K562 (cell line): ENCODE results near the gene PAPOLB. TPM values are rescaled to one million over a fixed set of nuclear protein-coding genes. Genes with fewer than 3 reads are reported as not detected.

Experiments
- ATAC-seq: fragments of 200-7000 bp; cut with Tn5 transposase; 3 replicates; pipeline ENCODE4 v1.9.1; 2020; ENCODE audit warnings: moderate library complexity
- BruUV-seq: library from RNA; stranded (reverse); fragments of 400-500 nt; replicated peaks from 2 replicates; lab custom pipeline; 2021; lab: Mats Ljungman, UMichigan
- CTCF ChIA-PET: fragments of 300-600 bp; formaldehyde crosslinking; extraction: SDS; loops from one replicate; lab custom pipeline; 2021; ENCODE audit warnings: low intra/inter-chr PET ratio; lab: Yijun Ruan, JAX
- POLR2A ChIA-PET: fragments of 300-600, 350-650 bp; sonication (Branson Sonifier 250); formaldehyde crosslinking; extraction: SDS; loops from one replicate; lab custom pipeline; 2021; ENCODE audit warnings: antibody characterized with exemption, inconsistent platforms; lab: Yijun Ruan, JAX
- DNase-seq, 4 experiments: peaks; one replicate each; pipeline versions ENCODE4 v3.0.0 to v3.0.0-alpha.2; 2011 to 2018; ENCODE audit warnings: low spot score in 3 of 4, mixed read lengths in 3 of 4; ENCODE audit errors: extremely low read depth in 1 of 4
- FAIRE-seq: peaks from 2 replicates; lab custom pipeline; 2011; peaks lifted over from hg19 to GRCh38; lab: Jason Lieb, UNC
- H2AFZ ChIP-seq: 2 replicates; pipeline ENCODE4 v1.6.0; 2011; ENCODE audit warnings: low read depth, low read length, control low read depth, inconsistent platforms
- H3K27ac ChIP-seq: fragments of 200-600 bp; 3 replicates; pipeline ENCODE4 v1.8.0; 2011; ENCODE audit warnings: low read depth, mild to moderate bottlenecking, control low read depth, inconsistent platforms, low read length, moderate library complexity, mixed read lengths; ENCODE audit errors: extremely low read depth
- H3K27me3 ChIP-seq, 2 experiments: fragments of 300-600 bp in 1 of 2; 2 replicates in 1 of 2; 3 replicates in 1 of 2; pipeline versions ENCODE4 v1.6.0 to v1.8.0; 2011; ENCODE audit warnings: inconsistent platforms in 2 of 2, low read length in 2 of 2, mild to moderate bottlenecking in 1 of 2, mixed read lengths in 1 of 2, moderate library complexity in 1 of 2; ENCODE audit not compliant: control insufficient read depth in 2 of 2, insufficient read depth in 2 of 2
- H3K36me3 ChIP-seq: fragments of 300-600 bp; 3 replicates; pipeline ENCODE4 v1.8.0; 2011; ENCODE audit warnings: mild to moderate bottlenecking, low read length, inconsistent platforms; ENCODE audit not compliant: control insufficient read depth, insufficient read depth
- H3K4me1 ChIP-seq, 2 experiments: fragments of 200-600 bp in 1 of 2; replicated peaks in 1 of 2; 2 replicates in 1 of 2; 3 replicates in 1 of 2; pipeline versions ENCODE4 v1.5.1 to v1.8.0; 2011; ENCODE audit warnings: inconsistent platforms in 2 of 2, low read length in 2 of 2, mild to moderate bottlenecking in 1 of 2, mixed read lengths in 1 of 2, moderate library complexity in 1 of 2; ENCODE audit not compliant: control insufficient read depth in 2 of 2, insufficient read depth in 2 of 2
- H3K4me2 ChIP-seq: 2 replicates; pipeline ENCODE4 v1.6.1; 2011; ENCODE audit warnings: low read length, control low read depth, inconsistent platforms, mixed read lengths; ENCODE audit not compliant: insufficient read depth
- H3K4me3 ChIP-seq: fragments of 200-600 bp; sonication (generic), shearing (Covaris generic); 2 replicates; pipeline ENCODE4 v1.5.1; 2016; ENCODE audit warnings: control low read depth, inconsistent platforms
- H3K79me2 ChIP-seq: fragments of 200-600 bp; 3 replicates; pipeline ENCODE4 v1.8.0; 2011; ENCODE audit warnings: low read length, inconsistent platforms; ENCODE audit not compliant: control insufficient read depth, insufficient read depth
- H3K9ac ChIP-seq, 2 experiments: 2 replicates each; pipeline versions ENCODE4 v1.6.0 to v1.6.1; 2011; ENCODE audit warnings: low read depth in 2 of 2, low read length in 2 of 2, control low read depth in 1 of 2, inconsistent platforms in 1 of 2, mild to moderate bottlenecking in 1 of 2, mixed read lengths in 1 of 2; ENCODE audit not compliant: insufficient read depth in 1 of 2
- H3K9me1 ChIP-seq: one replicate; pipeline ENCODE4 v1.6.0; 2011; ENCODE audit warnings: inconsistent platforms, mild to moderate bottlenecking, low read length, moderate library complexity; ENCODE audit not compliant: control insufficient read depth, insufficient read depth
- H3K9me3 ChIP-seq: replicated peaks from 2 replicates; pipeline ENCODE4 v1.5.1; 2011; ENCODE audit warnings: low read depth, low read length, inconsistent platforms; ENCODE audit not compliant: control insufficient read depth, insufficient read depth
- H4K20me1 ChIP-seq: replicated peaks from 2 replicates; pipeline ENCODE4 v1.6.1; 2011; ENCODE audit warnings: low read length, inconsistent platforms, mixed read lengths; ENCODE audit not compliant: control insufficient read depth, insufficient read depth
- CBX8 ChIP-seq: fragments of 200-600 bp; sonication (generic); IDR thresholded peaks from 2 replicates; pipeline ENCODE4 v1.6.1; 2012; ENCODE audit warnings: borderline replicate concordance, mixed run types, low read depth, mild to moderate bottlenecking, moderate library complexity, mixed read lengths, low read length, control low read depth, inconsistent platforms; ENCODE audit not compliant: poor library complexity, severe bottlenecking; ENCODE audit errors: extremely low read depth
- CXXC5 ChIP-seq: fragments of 250-450 bp; sonication (Bioruptor Pico); IDR thresholded peaks from 2 replicates; pipeline ENCODE4 v1.8.0; 2022; ENCODE audit warnings: inconsistent platforms, mild to moderate bottlenecking, moderate library complexity
- DEAF1 ChIP-seq: fragments of 450-650 bp; formaldehyde crosslinking; IDR thresholded peaks from 2 replicates; pipeline ENCODE4 v1.4.0; 2020; ENCODE audit warnings: mild to moderate bottlenecking, moderate library complexity
- HMG20B ChIP-seq: fragments of 250-450 bp; sonication (Bioruptor Pico); IDR thresholded peaks from 2 replicates; pipeline ENCODE4 v1.5.0; 2021; ENCODE audit warnings: mild to moderate bottlenecking
- KHSRP ChIP-seq: fragments of 450-650 bp; IDR thresholded peaks from 2 replicates; pipeline ENCODE4 v1.6.1; 2017
- POLR2B ChIP-seq: fragments of 450-650 bp; IDR thresholded peaks from 2 replicates; pipeline ENCODE4 v1.6.1; 2018; ENCODE audit warnings: low read depth; ENCODE audit not compliant: partially characterized antibody
- SPI1 ChIP-seq: IDR thresholded peaks from 2 replicates; pipeline ENCODE4 v1.6.1; 2011; ENCODE audit warnings: low read depth, low read length, control low read depth, borderline replicate concordance
- ZNF175 ChIP-seq: fragments of 200-800 bp; sonication (Bioruptor generic); IDR thresholded peaks from 2 replicates; pipeline ENCODE4 v1.6.1; 2016; ENCODE audit warnings: low read depth, mild to moderate bottlenecking, missing genetic modification characterization, missing compliant biosample characterization
- ZNF583 ChIP-seq: fragments of 250-450 bp; sonication (Bioruptor Pico); IDR thresholded peaks from 2 replicates; pipeline ENCODE4 v1.4.0; 2020
- WGBS: fragments of 100-300 bp; shearing (Covaris generic); methylation state at CpG from one replicate; pipeline ENCODE4 v1.1.6; 2016; ENCODE audit warnings: low coverage, mixed read lengths; ENCODE audit not compliant: insufficient coverage; ENCODE audit errors: missing lambda C conversion rate; 5-methylcytosine and 5-hydroxymethylcytosine counted together
- in situ Hi-C: fragments of 300-500 bp; cut with MboI; formaldehyde crosslinking; loops from 4 replicates; pipeline ENCODE4 v1.15.0; 2018; ENCODE audit warnings: inconsistent platforms, mixed read lengths
- intact Hi-C: fragments of 100-400 bp; cut with micrococcal nuclease; formaldehyde crosslinking; loops from 2 replicates; pipeline ENCODE4 v1.14.2; 2022
- polyA plus RNA-seq, 8 experiments: library from polyadenylated mRNA; depleted of rRNA in 4 of 8; stranded (reverse) in 5 of 8; unstranded in 3 of 8; fragments of >200 nt; fragmentation: Nextera tagmentation in 2 of 8; fragmentation: Illumina TruSeq in 1 of 8; extraction: Ambion mirVana in 2 of 8; extraction: Trizol in 1 of 8; gene quantifications; 2 replicates each; pipeline versions ENCODE4 v1.2.1 to v1.2.3, GENCODE V29; 2011 to 2014; ENCODE audit warnings: inconsistent platforms in 1 of 8, missing spikeins in 1 of 8
- total RNA-seq, 7 experiments: library from RNA; depleted of rRNA in 6 of 7; stranded (reverse); fragments of >200 nt in 6 of 7; fragmentation: Illumina TruSeq in 2 of 7; extraction: Trizol in 2 of 7; gene quantifications; 2 replicates each; pipeline versions ENCODE4 v1.2.1 to v1.2.3, GENCODE V29; 2011 to 2021; ENCODE audit warnings: low replicate concordance in 1 of 7

PAPOLB gene
- total and polyA plus RNA-seq, 9 of the 15 experiments (the other 6 are each of a cell fraction or from before 2014, with no cell fraction given) = 0.04 to 0.33 (median 0.16) TPM; not detected in 4

- Histone ChIP-seq H3K4me2 (no peak overlapping the region), H4K20me1 (peaks cover 4% of the 10 kb centered on the region; the same call in 1 of the 2 replicates), H3K4me1 (peaks cover 7 to 21% of the 10 kb centered on the region in 2 experiments), H3K4me3 (no peak overlapping the region), H2AFZ (no peak overlapping the region), H3K27me3 (no peaks in the 10 kb centered on the region), H3K9me1 (no peaks in the 10 kb centered on the region), H3K79me2 (no peaks in the 10 kb centered on the region; the same call in 2 of the 3 replicates), H3K27ac (no peak overlapping the region), H3K36me3 (no peaks in the 10 kb centered on the region), H3K9ac (no peak overlapping the region), H3K9me3 (no peaks in the 10 kb centered on the region)
- BruUV-seq = no TSS peak
- TF ChIP-seq ZNF583 (peak; percentile 97), ZNF175 (no peak), HMG20B (CRISPR knock-in tag) (no peak)
- ATAC-seq = no peak
- POLR2A ChIA-PET = no interaction called here
- WGBS = 55% methylated on average over 5 of the region's 5 CpGs
- no peak for DNase-seq
- intact Hi-C loops (no loop called here), in situ Hi-C loops (no loop called here)
- CTCF ChIA-PET = no interaction called here
- no peak for FAIRE-seq
Observed at GRCh38 chr7:4868493-4868892, 6.7 kb upstream of the PAPOLB start.

GRCh38 chr7:4866528-4867496, 5.0 kb upstream of the PAPOLB start:
- no peaks in the 10 kb centered on the region for H3K27me3 ChIP-seq
- intact Hi-C loops (no loop called here), in situ Hi-C loops (no loop called here)
- H2AFZ ChIP-seq = no peak overlapping the region
- H3K9me1 ChIP-seq = no peaks in the 10 kb centered on the region
- H3K9me3 ChIP-seq = 0 out of 2 replicates have a peak, but pooled peaks cover 2% of the 10 kb centered on the region
- ATAC-seq (no peak), DNase-seq (no peak), FAIRE-seq (no peak)
- H4K20me1 ChIP-seq = no peaks in the 10 kb centered on the region
- POLR2A ChIA-PET = interaction anchor here (0.6 kb wide), 1 partner anchor 35 kb away, joined by 4 read pairs; no protein-coding TSS in a partner anchor
- H3K36me3 ChIP-seq = no peaks in the 10 kb centered on the region
- TF ChIP-seq CXXC5 = no peak
- TF ChIP-seq DEAF1 (CRISPR knock-in tag) = no peak
- no peak for TF ChIP-seq CBX8
- no peak for TF ChIP-seq KHSRP
- 0 out of 2 replicates have a peak, but pooled peaks have one; percentile 42 for TF ChIP-seq SPI1
- TF ChIP-seq POLR2B = no peak
- H3K4me2 ChIP-seq = no peak overlapping the region
- CTCF ChIA-PET = no interaction called here
- no peak overlapping the region for H3K4me3 ChIP-seq
- BruUV-seq = no TSS peak
- WGBS = 53% methylated on average over 9 of the region's 9 CpGs
- H3K27ac ChIP-seq = no peak overlapping the region
- H3K9ac ChIP-seq = no peak overlapping the region
- H3K4me1 ChIP-seq = peaks cover 0 to 8% of the 10 kb centered on the region in 2 experiments; a peak in 3 of 5 replicates
- no peaks in the 10 kb centered on the region for H3K79me2 ChIP-seq
